OCI-LY3 (cell line): ENCODE results near the gene ATP2A3.

Experiments
- CTCF ChIP-seq: fragments of 200-600, 300-600 bp; sonication (generic); IDR thresholded peaks from 2 replicates; pipeline ENCODE4 v1.5.1; 2014; ENCODE audit warnings: antibody characterized with exemption, low read length, low read depth
- EZH2phosphoT487 ChIP-seq: fragments of 200-600 bp; shearing (Covaris generic); IDR thresholded peaks from 2 replicates; pipeline ENCODE4 v1.6.1; 2018; ENCODE audit warnings: antibody characterized with exemption, mixed run types, low read depth

- TF ChIP-seq CTCF (no peak), EZH2phosphoT487 (no peak)
Measured at GRCh38 chr17:3910420-3911270, 53.6 kb downstream of the ATP2A3 start.
